Measurements from ENCODE around the gene LRRC25. TPM values are rescaled to one million over a fixed set of nuclear protein-coding genes. Genes with fewer than 3 reads are reported as not detected.

The LRRC25 gene
- total and polyA plus RNA-seq, 10 of the 15 experiments (the other 5 are each of a cell fraction or from before 2014, with no cell fraction given) = 0.38 to 2.9 (median 1.2) TPM

- TF ChIP-seq CREB1 (IDR thresholded peaks at IDR 0.05; ENCODE audit: low read depth) = peak; percentile 81
- TF ChIP-seq PAX5 (IDR thresholded peaks at IDR 0.05; ENCODE audit: borderline replicate concordance, low read depth, low read length) = no peak
- no peak for TF ChIP-seq HSF1 (IDR thresholded peaks at IDR 0.05; ENCODE audit: low read depth, low read length)
- TF ChIP-seq ATF2 (IDR thresholded peaks at IDR 0.05; ENCODE audit: low read length) = peak; percentile 34; the same call in 1 of the 2 replicates
- TF ChIP-seq BMI1 (IDR thresholded peaks at IDR 0.05; ENCODE audit: borderline replicate concordance) = no peak
- TF ChIP-seq ATF7 (IDR thresholded peaks at IDR 0.05; ENCODE audit: low read depth) = 0 out of 2 replicates have a peak, but pooled peaks have one; percentile 15
- TF ChIP-seq SIX5 (IDR thresholded peaks at IDR 0.05; ENCODE audit: low read depth, low read length, severe bottlenecking) = no peak
- no peak for TF ChIP-seq LARP7 (IDR thresholded peaks at IDR 0.05)
- no peak for TF ChIP-seq NBN (IDR thresholded peaks at IDR 0.05)
- TF ChIP-seq EGR1 (IDR thresholded peaks at IDR 0.05; ENCODE audit: borderline replicate concordance in 1 of 2, low read depth in 2 of 2, low read length in 2 of 2) = no peak
- TF ChIP-seq CREM (IDR thresholded peaks at IDR 0.05; ENCODE audit: low read depth) = peak; percentile 56; the same call in 1 of the 2 replicates
- TF ChIP-seq IRF5 (IDR thresholded peaks at IDR 0.05; ENCODE audit: borderline replicate concordance) = no peak
- TF ChIP-seq MYB (IDR thresholded peaks at IDR 0.05; ENCODE audit: borderline replicate concordance, low read depth, low read length) = no peak
- no peak for TF ChIP-seq CTCF (IDR thresholded peaks at IDR 0.05 in 2 of 3, conservative IDR thresholded peaks at IDR 0.05 in 1 of 3; ENCODE audit: control insufficient read depth in 2 of 3, extremely low read depth in 1 of 3, insufficient read depth in 1 of 3, low read depth in 3 of 3, low read length in 3 of 3)
- TF ChIP-seq ZNF592 (IDR thresholded peaks at IDR 0.05) = no peak
Measured at GRCh38 chr19:18364826-18365528, 32.4 kb downstream of the LRRC25 start (continued).
